HepG2 (cell line): ENCODE results near the gene SHTN1. TPM values are rescaled to one million over a fixed set of nuclear protein-coding genes. Genes with fewer than 3 reads are reported as not detected.

Source experiments
- ATAC-seq: fragments of 200-7000 bp; cut with Tn5 transposase; 3 replicates; pipeline ENCODE4 v1.9.1; 2020; ENCODE audit warnings: mild to moderate bottlenecking, moderate library complexity
- BruUV-seq: library from RNA; stranded (reverse); fragments of 400-500 nt; replicated peaks from 2 replicates; lab custom pipeline; 2021; lab: Mats Ljungman, UMichigan
- CTCF ChIA-PET: fragments of 300-600 bp; formaldehyde crosslinking; extraction: SDS; loops from one replicate; lab custom pipeline; 2021; ENCODE audit warnings: low total read pairs, inconsistent platforms, low intra/inter-chr PET ratio; lab: Yijun Ruan, JAX
- POLR2A ChIA-PET: fragments of 350-600 bp; sonication (Branson Sonifier 250); formaldehyde crosslinking; loops from one replicate; lab custom pipeline; 2020; ENCODE audit warnings: antibody characterized with exemption, inconsistent platforms; lab: Yijun Ruan, JAX
- DNase-seq: peaks from one replicate; pipeline ENCODE4 v3.0.0-alpha.2; 2015; ENCODE audit warnings: low spot score
- FAIRE-seq: peaks from 3 replicates; lab custom pipeline; 2011; peaks lifted over from hg19 to GRCh38; lab: Jason Lieb, UNC
- H2AFZ ChIP-seq: one replicate; pipeline ENCODE4 v1.6.1; 2011; ENCODE audit warnings: low read length, inconsistent platforms
- H3K27ac ChIP-seq: fragments of 300-600 bp; 3 replicates; pipeline ENCODE4 v1.8.0; 2011; ENCODE audit warnings: mixed run types, mild to moderate bottlenecking, mixed read lengths, low read length, inconsistent platforms; ENCODE audit not compliant: insufficient read depth; ENCODE audit errors: extremely low read length
- H3K27me3 ChIP-seq, 2 experiments: fragments of 200-600 bp in 1 of 2; 2 replicates in 1 of 2; 3 replicates in 1 of 2; pipeline versions ENCODE4 v1.6.0 to v1.8.0; 2011; ENCODE audit warnings: low read length in 2 of 2, mild to moderate bottlenecking in 2 of 2, moderate library complexity in 2 of 2, inconsistent platforms in 1 of 2; ENCODE audit not compliant: insufficient read depth in 2 of 2, control insufficient read depth in 1 of 2
- H3K36me3 ChIP-seq, 2 experiments: fragments of 200-600 bp in 1 of 2; replicated peaks in 1 of 2; 2 replicates in 1 of 2; 3 replicates in 1 of 2; pipeline versions ENCODE4 v1.5.1 to v1.8.0; 2011; ENCODE audit warnings: low read length in 2 of 2, inconsistent platforms in 1 of 2; ENCODE audit not compliant: insufficient read depth in 2 of 2, control insufficient read depth in 1 of 2
- H3K4me1 ChIP-seq: 2 replicates; pipeline ENCODE4 v1.5.1; 2012; ENCODE audit warnings: low read length, inconsistent platforms; ENCODE audit not compliant: insufficient read depth
- H3K4me2 ChIP-seq: 2 replicates; pipeline ENCODE4 v1.6.0; 2011; ENCODE audit warnings: low read depth, low read length, inconsistent platforms
- H3K4me3 ChIP-seq, 3 experiments: fragments of 200-600 bp in 1 of 3; sonication (generic), shearing (Covaris generic) in 1 of 3; replicated peaks in 1 of 3; 2 replicates each; pipeline ENCODE4 v1.5.1; 2011 to 2016; ENCODE audit warnings: low read length in 3 of 3, inconsistent platforms in 2 of 3, low read depth in 2 of 3, mild to moderate bottlenecking in 2 of 3, control low read depth in 1 of 3, mixed read lengths in 1 of 3; ENCODE audit not compliant: insufficient read depth in 1 of 3
- H3K79me2 ChIP-seq: one replicate; pipeline ENCODE4 v1.6.1; 2011; ENCODE audit warnings: low read length, inconsistent platforms; ENCODE audit not compliant: insufficient read depth
- H3K9ac ChIP-seq: 2 replicates; pipeline ENCODE4 v1.6.0; 2011; ENCODE audit warnings: mild to moderate bottlenecking, low read depth, low read length, inconsistent platforms; ENCODE audit not compliant: insufficient read depth
- H3K9me3 ChIP-seq: 2 replicates; pipeline ENCODE4 v1.5.1; 2012; ENCODE audit warnings: mild to moderate bottlenecking, low read length
- H4K20me1 ChIP-seq: 2 replicates; pipeline ENCODE4 v1.6.0; 2011; ENCODE audit warnings: inconsistent platforms, mild to moderate bottlenecking, low read length, moderate library complexity; ENCODE audit not compliant: insufficient read depth
- CBX1 ChIP-seq: IDR thresholded peaks from one replicate; pipeline ENCODE4 v1.6.1; 2016; ENCODE audit warnings: antibody characterized with exemption, low read depth
- CBX5 ChIP-seq: sonication (generic); formaldehyde crosslinking; IDR thresholded peaks from 2 replicates; pipeline ENCODE4 v1.4.0; 2020; ENCODE audit warnings: missing genetic modification reagents, borderline replicate concordance
- KAT2B ChIP-seq: fragments of 150-350 bp; IDR thresholded peaks from 2 replicates; pipeline ENCODE4 v1.6.1; 2014; ENCODE audit warnings: low read depth, low read length, borderline replicate concordance
- KDM3A ChIP-seq: IDR thresholded peaks from 2 replicates; pipeline ENCODE4 v1.6.1; 2018; ENCODE audit warnings: low read depth, missing compliant biosample characterization
- MIXL1 ChIP-seq: IDR thresholded peaks from 2 replicates; pipeline ENCODE4 v1.6.1; 2016
- MXD3 ChIP-seq: IDR thresholded peaks from 2 replicates; pipeline ENCODE4 v1.6.1; 2016; ENCODE audit warnings: mild to moderate bottlenecking, missing biosample characterization, missing genetic modification reagents
- NFATC3 ChIP-seq: sonication (generic); formaldehyde crosslinking; IDR thresholded peaks from 2 replicates; pipeline ENCODE4 v1.5.1; 2020; ENCODE audit warnings: mild to moderate bottlenecking, missing genetic modification reagents
- PAX8 ChIP-seq: sonication (generic); formaldehyde crosslinking; IDR thresholded peaks from 2 replicates; pipeline ENCODE4 v1.8.0; 2022; ENCODE audit warnings: mild to moderate bottlenecking, missing genetic modification reagents, borderline replicate concordance
- ZNF44 ChIP-seq: sonication (generic); formaldehyde crosslinking; IDR thresholded peaks from 2 replicates; pipeline ENCODE4 v1.5.1; 2020; ENCODE audit warnings: mild to moderate bottlenecking, missing genetic modification reagents
- ZNF780A ChIP-seq: sonication (generic); formaldehyde crosslinking; IDR thresholded peaks from 2 replicates; pipeline ENCODE4 v1.8.0; 2022; ENCODE audit warnings: mild to moderate bottlenecking, missing genetic modification reagents, moderate library complexity
- WGBS: methylation state at CpG from one replicate; pipeline ENCODE4 v1.1.6; 2017; ENCODE audit warnings: low lambda C conversion rate; 5-methylcytosine and 5-hydroxymethylcytosine counted together
- in situ Hi-C: cut with HindIII; loops from 2 replicates; pipeline ENCODE4 v1.10.0; 2017; ENCODE audit warnings: low pct_unique_long_range_greater_than_20kb; ENCODE audit not compliant: extremely low pct_ligation_motif_present
- intact Hi-C: fragments of 100-400 bp; cut with micrococcal nuclease; formaldehyde crosslinking; loops from one replicate; pipeline ENCODE4 v1.10.0; 2022; ENCODE audit not compliant: unreplicated experiment
- polyA plus RNA-seq, 8 experiments: library from polyadenylated mRNA; depleted of rRNA in 3 of 8; stranded (reverse) in 7 of 8; unstranded in 1 of 8; fragments of >200 nt; fragmentation: Illumina TruSeq in 4 of 8; extraction: Trizol in 4 of 8; gene quantifications; 2 replicates each; pipeline versions ENCODE4 v1.2.1 to v1.2.3, GENCODE V29; 2011 to 2016; ENCODE audit warnings: low read depth in 4 of 8, missing spikeins in 1 of 8, mixed read lengths in 1 of 8; ENCODE audit not compliant: insufficient read depth in 1 of 8
- total RNA-seq, 5 experiments: library from RNA; depleted of rRNA; stranded (reverse); fragments of >200 nt; fragmentation: Illumina TruSeq; extraction: Trizol; gene quantifications; 2 replicates each; pipeline ENCODE4 v1.2.3, GENCODE V29; 2016; ENCODE audit warnings: low read depth in 1 of 5
- TF ChIP-seq, protein P1 (sequence below): sonication (generic); formaldehyde crosslinking; IDR thresholded peaks from 2 replicates; pipeline ENCODE4 v1.4.0; 2020; ENCODE audit warnings: missing genetic modification reagents, borderline replicate concordance
- TF ChIP-seq, protein P2 (sequence below): sonication (generic); formaldehyde crosslinking; IDR thresholded peaks from 2 replicates; pipeline ENCODE4 v1.4.0; 2020; ENCODE audit warnings: missing genetic modification reagents, mild to moderate bottlenecking, borderline replicate concordance

SHTN1 gene
- total and polyA plus RNA-seq, 2 of the 13 experiments (the other 11 are each of a cell fraction or from before 2014, with no cell fraction given) = 11.3 to 15.6 TPM

DNA sequence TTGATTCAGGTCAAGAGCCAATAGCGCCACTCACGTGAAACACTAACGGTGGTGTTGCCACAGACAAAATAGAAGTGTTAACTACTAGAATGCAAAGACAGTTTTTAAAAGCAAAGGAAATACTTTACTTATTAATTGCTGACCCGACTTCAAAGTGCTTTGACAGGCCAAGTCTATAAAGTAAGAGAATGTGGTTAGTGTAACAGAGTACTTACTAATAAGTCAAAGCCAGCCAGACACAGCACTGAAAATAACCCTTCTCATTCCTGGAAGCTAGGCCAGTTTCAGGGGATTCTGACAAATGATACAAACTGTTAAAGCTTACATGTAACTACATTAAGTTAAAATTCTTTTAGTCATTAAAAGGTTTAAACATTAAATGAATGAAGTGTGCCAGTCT lies 105.4 kb downstream of the SHTN1 start:
- no peak overlapping the region for H3K4me3 ChIP-seq
- intact Hi-C loops = no loop called here
- H3K27ac ChIP-seq = no peak overlapping the region
- TF ChIP-seq CBX1 = no peak
- no peak for TF ChIP-seq MIXL1 (CRISPR knock-in tag)
- H3K9me3 ChIP-seq = no peaks in the 10 kb centered on the region
- no peaks in the 10 kb centered on the region for H3K27me3 ChIP-seq
- CTCF ChIA-PET = no interaction called here
- WGBS = 95% methylated on average over 4 of the region's 4 CpGs
- no peaks in the 10 kb centered on the region for H3K79me2 ChIP-seq
- no peaks in the 10 kb centered on the region for H4K20me1 ChIP-seq
- no peak overlapping the region for H3K4me2 ChIP-seq
- peaks cover 3 to 28% of the 10 kb centered on the region in 2 experiments; a peak in 3 of 5 replicates for H3K36me3 ChIP-seq
- no TSS peak for BruUV-seq
- no peaks in the 10 kb centered on the region for H3K4me1 ChIP-seq
- no peak overlapping the region for H2AFZ ChIP-seq
- no peak overlapping the region for H3K9ac ChIP-seq
- in situ Hi-C loops = no loop called here
- DNase-seq (no peak), FAIRE-seq (no peak), ATAC-seq (no peak)
- POLR2A ChIA-PET = interaction anchor here (0.7 kb wide), 1 partner anchor 105 kb away, joined by 3 read pairs; no protein-coding TSS in a partner anchor

DNA sequence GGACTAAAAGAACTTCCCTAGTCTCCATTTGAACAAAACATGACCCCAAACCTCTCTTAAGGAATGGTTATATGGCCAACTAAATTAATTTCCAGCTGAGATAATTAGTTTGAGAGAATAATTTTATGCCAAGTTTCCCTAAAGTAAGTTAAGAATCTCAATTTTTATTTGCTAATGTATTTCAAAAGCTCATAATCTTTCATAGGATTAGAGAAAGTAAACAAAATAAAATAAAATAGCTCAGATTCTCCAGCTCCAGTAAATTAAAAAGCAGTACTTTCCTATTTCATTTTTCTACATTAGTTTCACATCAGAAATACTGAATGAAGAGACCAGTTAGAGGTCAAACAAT lies 111.3 kb downstream of the SHTN1 start:
- ChIA-PET POLR2A (no interaction called here), CTCF (no interaction called here)
- H3K4me2 ChIP-seq = no peak overlapping the region
- no peaks in the 10 kb centered on the region for H4K20me1 ChIP-seq
- no peaks in the 10 kb centered on the region for H3K9me3 ChIP-seq
- H3K27me3 ChIP-seq = no peaks in the 10 kb centered on the region
- no peaks in the 10 kb centered on the region for H3K79me2 ChIP-seq
- H3K4me1 ChIP-seq = no peaks in the 10 kb centered on the region
- H3K27ac ChIP-seq = no peak overlapping the region
- no peak for ATAC-seq
- H3K36me3 ChIP-seq = peaks cover 0 to 8% of the 10 kb centered on the region in 2 experiments; a peak in 1 of 5 replicates
- DNase-seq = no peak
- no peak for FAIRE-seq
- H3K4me3 ChIP-seq = no peak overlapping the region
- intact Hi-C loops = no loop called here
- in situ Hi-C loops = no loop called here
- BruUV-seq = no TSS peak
- H3K9ac ChIP-seq = no peak overlapping the region
- H2AFZ ChIP-seq = no peak overlapping the region
- TF ChIP-seq CBX5 (CRISPR knock-in tag) (no peak), ZNF44 (CRISPR knock-in tag) (no peak), MXD3 (no peak), PAX8 (no peak), KAT2B (no peak), KDM3A (CRISPR knock-in tag) (no peak), NFATC3 (CRISPR knock-in tag) (no peak), ZNF780A (CRISPR knock-in tag) (no peak)
- TF ChIP-seq, protein P1, sequence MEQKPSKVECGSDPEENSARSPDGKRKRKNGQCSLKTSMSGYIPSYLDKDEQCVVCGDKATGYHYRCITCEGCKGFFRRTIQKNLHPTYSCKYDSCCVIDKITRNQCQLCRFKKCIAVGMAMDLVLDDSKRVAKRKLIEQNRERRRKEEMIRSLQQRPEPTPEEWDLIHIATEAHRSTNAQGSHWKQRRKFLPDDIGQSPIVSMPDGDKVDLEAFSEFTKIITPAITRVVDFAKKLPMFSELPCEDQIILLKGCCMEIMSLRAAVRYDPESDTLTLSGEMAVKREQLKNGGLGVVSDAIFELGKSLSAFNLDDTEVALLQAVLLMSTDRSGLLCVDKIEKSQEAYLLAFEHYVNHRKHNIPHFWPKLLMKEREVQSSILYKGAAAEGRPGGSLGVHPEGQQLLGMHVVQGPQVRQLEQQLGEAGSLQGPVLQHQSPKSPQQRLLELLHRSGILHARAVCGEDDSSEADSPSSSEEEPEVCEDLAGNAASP (CRISPR knock-in tag) = no peak
- TF ChIP-seq, protein P2, sequence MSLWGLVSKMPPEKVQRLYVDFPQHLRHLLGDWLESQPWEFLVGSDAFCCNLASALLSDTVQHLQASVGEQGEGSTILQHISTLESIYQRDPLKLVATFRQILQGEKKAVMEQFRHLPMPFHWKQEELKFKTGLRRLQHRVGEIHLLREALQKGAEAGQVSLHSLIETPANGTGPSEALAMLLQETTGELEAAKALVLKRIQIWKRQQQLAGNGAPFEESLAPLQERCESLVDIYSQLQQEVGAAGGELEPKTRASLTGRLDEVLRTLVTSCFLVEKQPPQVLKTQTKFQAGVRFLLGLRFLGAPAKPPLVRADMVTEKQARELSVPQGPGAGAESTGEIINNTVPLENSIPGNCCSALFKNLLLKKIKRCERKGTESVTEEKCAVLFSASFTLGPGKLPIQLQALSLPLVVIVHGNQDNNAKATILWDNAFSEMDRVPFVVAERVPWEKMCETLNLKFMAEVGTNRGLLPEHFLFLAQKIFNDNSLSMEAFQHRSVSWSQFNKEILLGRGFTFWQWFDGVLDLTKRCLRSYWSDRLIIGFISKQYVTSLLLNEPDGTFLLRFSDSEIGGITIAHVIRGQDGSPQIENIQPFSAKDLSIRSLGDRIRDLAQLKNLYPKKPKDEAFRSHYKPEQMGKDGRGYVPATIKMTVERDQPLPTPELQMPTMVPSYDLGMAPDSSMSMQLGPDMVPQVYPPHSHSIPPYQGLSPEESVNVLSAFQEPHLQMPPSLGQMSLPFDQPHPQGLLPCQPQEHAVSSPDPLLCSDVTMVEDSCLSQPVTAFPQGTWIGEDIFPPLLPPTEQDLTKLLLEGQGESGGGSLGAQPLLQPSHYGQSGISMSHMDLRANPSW (CRISPR knock-in tag) = no peak
